IPS-18a (cell line): ENCODE data around the gene KRTAP10-2.

Experiments used
- H3K27ac ChIP-seq: one replicate; pipeline ENCODE4 v1.5.1; 2013; ENCODE audit warnings: low read length
- H3K27me3 ChIP-seq: one replicate; pipeline ENCODE4 v1.6.1; 2013; ENCODE audit warnings: mild to moderate bottlenecking, low read length; ENCODE audit not compliant: control insufficient read depth, insufficient read depth
- H3K36me3 ChIP-seq: one replicate; pipeline ENCODE4 v1.6.1; 2013; ENCODE audit warnings: low read depth, low read length; ENCODE audit not compliant: control insufficient read depth
- H3K4me1 ChIP-seq: one replicate; pipeline ENCODE4 v1.6.1; 2013; ENCODE audit warnings: low read depth, low read length; ENCODE audit not compliant: control insufficient read depth
- H3K4me3 ChIP-seq: one replicate; pipeline ENCODE4 v1.5.1; 2013; ENCODE audit warnings: low read length
- H3K9ac ChIP-seq: one replicate; pipeline ENCODE4 v1.6.1; 2013; ENCODE audit warnings: mild to moderate bottlenecking, low read length, moderate library complexity
- H3K9me3 ChIP-seq: one replicate; pipeline ENCODE4 v1.6.1; 2013; ENCODE audit warnings: low read depth, low read length; ENCODE audit not compliant: control insufficient read depth

KRTAP10-2 gene

DNA sequence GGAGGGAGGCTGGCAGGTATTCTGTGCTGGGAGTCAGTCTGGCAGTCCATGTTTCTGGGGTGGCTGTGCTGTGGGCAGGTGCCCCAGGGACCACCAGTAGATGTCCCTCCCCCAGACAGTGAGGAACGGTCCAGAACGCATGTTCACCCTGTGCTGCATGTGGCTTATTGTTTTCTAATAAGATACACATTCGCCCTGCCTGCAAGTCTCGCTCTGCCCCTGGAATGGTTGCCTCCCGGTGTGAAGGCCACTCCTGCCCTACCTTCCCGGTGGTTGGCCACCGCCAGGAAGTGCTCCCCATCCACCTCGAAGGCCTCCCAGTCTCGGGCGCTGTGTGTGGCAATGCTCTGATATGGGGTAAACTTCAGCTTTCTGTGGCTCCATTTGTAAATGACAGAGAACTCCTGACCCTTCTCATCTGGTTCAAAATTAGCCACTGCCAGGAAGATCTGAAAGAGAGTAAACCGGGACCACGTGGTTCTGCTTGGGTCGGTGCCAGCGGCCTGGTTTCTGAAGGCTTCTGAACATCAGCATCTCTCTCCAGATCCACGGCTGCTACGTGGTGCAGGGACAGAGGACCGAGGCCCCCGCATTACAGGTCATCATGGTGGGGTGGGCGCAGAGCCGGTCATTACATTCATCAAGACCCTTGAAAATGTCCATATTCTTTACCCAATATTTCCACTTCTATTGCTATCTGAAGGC, 25.8 kb downstream of the KRTAP10-2 start:
- H3K9me3 ChIP-seq = no peaks in the 10 kb centered on the region
- H3K4me3 ChIP-seq = no peak overlapping the region
- no peak overlapping the region for H3K9ac ChIP-seq
- no peaks in the 10 kb centered on the region for H3K27me3 ChIP-seq
- no peaks in the 10 kb centered on the region for H3K4me1 ChIP-seq
- no peaks in the 10 kb centered on the region for H3K36me3 ChIP-seq
- H3K27ac ChIP-seq = no peak overlapping the region

DNA sequence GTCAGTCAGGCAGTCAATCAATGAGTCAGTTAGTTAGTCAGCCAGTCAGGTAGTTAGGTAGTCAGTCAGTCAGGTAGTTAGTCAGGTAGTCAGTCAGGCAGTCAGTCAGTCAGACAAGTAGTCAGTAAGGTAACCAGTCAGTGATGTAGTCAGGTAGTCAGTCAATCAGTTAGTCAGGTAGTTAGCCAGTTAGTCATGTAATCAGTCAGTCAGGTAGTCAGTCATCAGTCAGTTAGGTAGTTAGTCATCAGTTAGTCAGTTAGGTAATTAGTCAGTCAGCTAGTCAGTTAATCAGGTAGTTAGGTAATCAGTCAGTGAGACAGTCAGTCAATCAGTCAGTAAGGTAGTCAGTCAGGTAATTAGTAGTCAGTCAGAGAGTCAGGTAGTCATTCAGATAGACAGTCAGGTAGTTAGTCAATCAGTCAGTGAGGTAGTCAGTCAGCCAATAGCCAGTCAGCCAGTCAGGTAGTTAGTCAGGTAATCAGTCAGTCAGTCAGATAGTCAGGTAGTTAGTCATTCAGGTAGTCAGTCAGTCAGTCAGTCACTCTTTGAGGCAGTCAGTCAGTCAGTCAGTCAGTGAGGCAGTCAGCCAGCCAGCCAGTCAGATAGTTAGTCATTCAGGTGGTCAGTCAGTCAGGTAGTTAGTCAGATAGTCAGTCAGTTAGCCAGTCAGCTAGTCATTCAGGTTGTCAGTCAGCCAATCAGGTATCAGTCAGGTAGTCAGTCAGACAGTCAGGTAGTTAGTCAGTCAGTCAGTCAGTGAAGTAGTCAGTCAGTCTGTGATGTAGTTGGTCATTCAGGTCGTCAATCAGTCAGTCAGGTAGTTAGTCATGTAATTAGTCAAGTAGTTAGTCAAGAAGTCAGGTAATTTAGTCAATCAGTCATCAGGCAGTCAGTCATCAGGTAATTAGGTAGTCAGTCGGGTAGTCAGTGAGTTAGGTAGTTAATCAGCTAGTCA, 26.6 kb downstream of the KRTAP10-2 start:
- Histone ChIP-seq H3K36me3 (no peaks in the 10 kb centered on the region), H3K4me3 (no peak overlapping the region), H3K9me3 (no peaks in the 10 kb centered on the region), H3K9ac (no peak overlapping the region), H3K4me1 (no peaks in the 10 kb centered on the region), H3K27ac (no peak overlapping the region), H3K27me3 (no peaks in the 10 kb centered on the region)

DNA sequence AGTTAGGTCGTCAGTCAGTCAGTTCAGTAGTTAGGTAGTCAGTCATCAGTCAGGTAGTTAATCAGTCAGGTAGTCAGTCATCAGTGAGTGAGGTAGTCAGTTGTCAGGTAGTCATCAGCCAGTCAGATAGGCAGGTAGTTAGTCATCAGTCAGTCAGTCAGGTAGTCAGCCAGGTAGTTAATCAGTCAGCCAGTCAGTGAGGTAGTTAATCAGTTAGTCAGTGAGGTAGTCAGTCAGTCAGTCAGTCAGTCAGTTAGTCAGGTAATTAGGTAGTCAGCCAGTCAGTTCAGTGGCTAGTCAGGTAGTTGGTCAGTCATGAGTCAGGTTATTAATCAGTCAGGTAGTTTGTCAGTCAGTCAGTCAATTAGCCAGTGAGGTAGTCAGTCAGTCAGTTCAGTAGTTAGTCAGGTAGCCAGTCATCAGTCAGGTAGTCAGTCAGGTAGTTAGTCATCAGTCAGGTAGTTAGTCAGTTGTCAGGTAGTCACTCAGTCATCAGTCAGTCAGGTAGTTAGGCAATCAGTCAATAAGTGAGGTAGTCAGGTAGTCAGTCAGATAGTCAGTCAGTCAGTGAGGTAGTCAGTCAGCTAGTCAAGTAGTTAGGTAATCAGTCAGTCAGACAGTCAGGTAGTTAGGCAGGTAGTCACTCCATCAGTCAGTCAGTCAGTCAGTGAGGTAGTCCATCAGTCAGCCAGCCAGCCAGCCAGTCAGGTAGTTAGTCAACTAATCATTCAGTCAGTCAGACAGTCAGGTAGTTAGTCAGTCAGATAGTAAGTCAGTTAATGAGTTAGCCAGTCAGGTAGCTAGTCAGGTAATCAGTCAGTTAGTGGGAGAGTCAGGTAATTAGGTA, 27.5 kb downstream of the KRTAP10-2 start:
- Histone ChIP-seq H3K4me3 (no peak overlapping the region), H3K9ac (no peak overlapping the region), H3K27me3 (no peaks in the 10 kb centered on the region), H3K36me3 (no peaks in the 10 kb centered on the region), H3K27ac (no peak overlapping the region), H3K9me3 (no peaks in the 10 kb centered on the region), H3K4me1 (no peaks in the 10 kb centered on the region)

DNA sequence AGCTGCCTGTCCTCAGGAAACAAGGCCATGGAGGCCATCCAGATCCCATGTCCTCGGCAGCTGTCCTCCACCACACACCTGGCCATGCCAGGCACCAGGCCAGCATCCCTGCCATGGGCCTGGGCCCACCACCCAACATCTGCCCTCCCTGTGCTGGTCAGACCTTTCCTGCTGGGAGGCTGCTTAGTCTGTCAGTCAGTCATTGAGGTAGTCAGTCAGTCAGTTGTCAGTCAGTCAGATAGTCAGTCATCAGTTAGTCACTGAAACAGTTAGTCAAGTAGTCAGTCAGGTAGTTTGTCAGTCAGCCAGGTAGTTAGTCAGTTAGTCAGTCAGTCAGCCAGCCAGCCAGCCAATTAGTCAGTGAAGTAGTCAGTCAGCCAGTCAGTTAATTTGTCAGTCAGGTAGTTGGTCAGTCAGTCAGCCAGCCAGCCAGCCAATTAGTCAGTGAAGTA, 28.5 kb downstream of the KRTAP10-2 start:
- Histone ChIP-seq H3K4me3 (no peak overlapping the region), H3K9me3 (no peaks in the 10 kb centered on the region), H3K9ac (no peak overlapping the region), H3K36me3 (no peaks in the 10 kb centered on the region), H3K27me3 (no peaks in the 10 kb centered on the region), H3K27ac (no peak overlapping the region), H3K4me1 (no peaks in the 10 kb centered on the region)

DNA sequence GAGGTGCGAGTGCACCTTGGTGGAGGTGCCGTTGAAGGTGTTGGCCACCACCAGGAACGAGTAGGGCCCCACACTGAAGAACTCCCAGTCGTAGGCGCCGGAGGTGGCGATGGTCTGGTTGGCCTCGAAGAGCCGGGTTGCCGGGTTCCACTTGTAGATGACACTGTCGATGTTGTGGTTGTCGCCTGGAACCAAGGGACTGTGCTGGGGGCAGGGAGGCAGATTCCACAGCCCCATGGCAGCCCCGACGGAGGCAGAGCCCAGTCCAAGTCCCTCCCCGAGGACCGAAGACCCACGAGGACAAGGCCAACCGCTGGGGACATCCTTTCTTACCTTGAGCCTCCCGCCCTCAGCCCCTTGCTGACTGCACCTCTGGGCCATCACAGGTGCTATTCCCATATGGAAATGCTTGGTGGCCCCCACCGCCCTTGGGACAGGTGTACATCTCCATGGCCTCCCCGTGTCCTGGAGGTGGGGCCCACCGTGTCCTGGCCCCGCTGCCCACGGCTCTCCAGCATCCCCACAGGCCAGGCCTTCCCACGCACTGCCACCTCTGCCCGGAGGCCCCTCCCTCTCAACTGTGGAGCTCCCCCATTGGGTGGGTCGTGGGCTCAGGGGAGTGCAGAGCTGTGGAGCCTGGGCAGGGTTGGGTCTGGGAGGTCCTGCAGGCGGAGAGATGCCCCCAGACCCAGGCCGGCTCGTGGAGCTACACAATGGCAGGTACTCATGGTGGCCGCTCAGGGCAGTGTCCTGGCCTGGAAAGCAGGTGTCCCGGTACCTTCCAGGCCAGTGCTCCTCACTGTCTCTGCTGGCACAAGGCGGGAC, 29.2 kb downstream of the KRTAP10-2 start:
- H3K36me3 ChIP-seq = no peaks in the 10 kb centered on the region
- H3K9ac ChIP-seq = no peak overlapping the region
- H3K4me1 ChIP-seq = no peaks in the 10 kb centered on the region
- no peak overlapping the region for H3K4me3 ChIP-seq
- no peak overlapping the region for H3K27ac ChIP-seq
- H3K27me3 ChIP-seq = no peaks in the 10 kb centered on the region
- H3K9me3 ChIP-seq = no peaks in the 10 kb centered on the region

DNA sequence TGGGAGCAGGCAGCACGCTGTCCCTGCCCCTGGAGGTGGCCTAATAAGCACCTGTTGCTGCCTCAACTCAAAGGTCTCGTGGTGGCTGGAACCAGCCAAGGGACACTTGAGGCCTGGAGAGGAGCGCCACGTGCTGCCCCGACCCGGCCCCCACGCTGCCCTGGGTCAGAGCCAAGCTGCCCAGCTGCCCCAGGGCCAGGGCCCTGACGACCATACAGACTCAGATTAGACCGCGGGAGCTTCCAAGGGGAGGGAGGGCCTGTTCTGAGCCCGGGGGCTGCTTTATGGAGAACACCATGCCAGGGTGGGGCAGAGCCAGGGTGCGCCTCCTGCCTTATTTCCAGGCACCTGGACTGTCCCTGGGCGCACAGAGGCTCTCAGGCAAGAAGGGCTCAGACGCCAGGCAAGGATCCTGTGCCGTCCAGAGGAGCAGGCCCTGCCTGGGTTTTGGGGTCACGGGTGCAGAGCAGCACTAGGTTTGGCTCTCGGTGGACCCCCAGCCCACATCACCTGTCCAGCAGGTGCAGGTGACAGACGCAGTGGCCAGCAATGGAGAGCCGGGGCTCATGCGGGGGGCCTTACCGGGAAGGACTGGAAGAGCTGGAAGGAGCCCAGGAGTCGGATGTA, 29.9 kb downstream of the KRTAP10-2 start:
- no peaks in the 10 kb centered on the region for H3K27me3 ChIP-seq
- H3K27ac ChIP-seq = no peak overlapping the region
- no peaks in the 10 kb centered on the region for H3K4me1 ChIP-seq
- H3K9me3 ChIP-seq = no peaks in the 10 kb centered on the region
- no peak overlapping the region for H3K4me3 ChIP-seq
- H3K36me3 ChIP-seq = no peaks in the 10 kb centered on the region
- no peak overlapping the region for H3K9ac ChIP-seq

DNA sequence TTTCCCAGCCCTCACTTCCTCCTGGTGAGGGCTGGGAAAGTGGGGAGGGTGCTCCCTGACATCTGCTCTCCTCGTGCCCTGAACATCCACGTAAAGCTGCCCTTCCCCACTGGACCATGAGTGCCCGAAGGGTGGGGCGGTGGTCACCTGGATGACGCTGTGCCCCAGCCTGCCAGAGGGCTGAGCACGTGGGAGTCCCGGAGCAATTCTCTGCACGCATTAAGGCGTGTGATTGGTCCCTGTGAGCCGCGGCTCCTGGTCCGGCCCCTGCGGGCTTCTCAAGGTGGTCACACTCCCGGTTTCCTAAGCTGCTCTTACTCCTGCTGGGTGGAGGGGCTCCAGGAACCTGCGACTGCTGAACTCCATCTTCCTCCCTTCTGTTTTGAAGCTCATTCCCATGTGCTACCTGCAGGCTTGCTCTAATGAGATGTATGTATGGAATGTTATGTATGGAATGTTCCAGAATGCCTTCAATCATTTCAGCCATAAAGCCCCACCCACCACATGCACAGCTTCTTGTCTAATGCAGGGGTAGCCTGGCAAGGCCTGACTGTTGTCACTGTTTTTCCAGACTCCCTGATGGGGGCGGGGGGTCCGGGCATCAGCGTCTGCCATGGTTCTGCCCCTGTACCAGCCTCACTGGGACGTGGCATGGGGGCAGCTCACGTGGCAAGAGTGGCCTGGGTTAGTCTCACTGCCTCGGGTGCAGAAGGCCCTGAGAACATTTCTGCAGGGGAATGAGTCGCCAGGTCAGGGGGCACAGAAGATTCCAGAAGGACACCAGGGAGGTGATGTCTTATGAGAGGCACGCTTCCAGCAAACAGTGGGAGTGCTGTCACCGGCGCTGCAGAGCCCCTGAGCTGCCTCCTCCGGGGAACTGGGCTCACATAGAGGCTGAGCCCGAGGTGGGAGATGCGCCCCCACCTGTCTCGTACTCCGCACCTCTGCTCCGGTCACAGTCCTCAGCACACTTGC, 30.7 kb downstream of the KRTAP10-2 start:
- no peak overlapping the region for H3K9ac ChIP-seq
- no peak overlapping the region for H3K27ac ChIP-seq
- H3K4me3 ChIP-seq = no peak overlapping the region
- no peaks in the 10 kb centered on the region for H3K36me3 ChIP-seq
- no peaks in the 10 kb centered on the region for H3K4me1 ChIP-seq
- no peaks in the 10 kb centered on the region for H3K27me3 ChIP-seq
- H3K9me3 ChIP-seq = no peaks in the 10 kb centered on the region

DNA sequence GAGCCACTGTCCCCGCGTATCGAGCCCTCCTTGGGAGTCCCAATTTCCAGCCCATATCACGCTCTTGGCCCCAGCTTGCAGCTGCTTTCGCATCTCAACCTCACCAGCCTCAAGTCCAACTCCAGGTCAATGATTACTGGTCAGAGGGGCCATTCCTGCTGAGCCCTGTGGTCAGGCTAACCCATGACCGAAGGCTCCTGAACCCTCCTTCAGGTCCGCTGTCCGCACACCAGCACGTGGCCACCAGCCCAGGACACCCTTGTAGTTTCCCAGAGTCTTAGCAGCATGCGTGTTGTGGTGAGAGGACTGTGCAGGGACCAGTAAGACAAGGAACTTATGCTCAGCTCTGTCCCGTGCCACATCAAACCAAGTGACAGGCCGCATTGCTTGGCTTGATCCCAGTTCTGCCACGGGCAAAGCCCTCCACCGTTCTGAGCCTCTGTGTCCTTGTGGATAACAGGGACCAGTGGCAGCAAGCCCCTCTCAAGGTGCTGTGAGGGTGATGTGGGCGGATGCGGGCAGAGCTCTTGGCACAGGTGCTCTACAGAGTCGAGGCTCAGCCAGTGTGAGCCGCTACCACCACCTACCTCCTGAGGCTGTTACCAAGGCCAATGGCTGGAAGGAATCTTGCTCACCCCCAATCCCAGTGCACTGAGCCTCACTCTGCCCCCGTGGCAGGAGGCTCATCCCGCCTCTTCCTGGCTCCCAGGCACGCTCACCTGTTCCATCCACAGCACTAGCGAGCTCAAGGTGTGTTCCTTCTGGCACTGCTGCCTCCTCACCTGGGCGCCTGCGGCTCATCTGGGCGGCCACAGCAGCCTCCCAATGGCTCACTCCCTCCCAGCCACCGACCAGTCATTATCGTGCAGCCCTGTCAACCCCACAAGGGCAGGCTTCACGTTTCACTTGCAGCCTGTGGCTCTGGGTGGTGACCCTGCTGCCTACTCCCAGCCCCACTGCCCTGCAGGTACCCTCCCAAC, 31.7 kb downstream of the KRTAP10-2 start:
- Histone ChIP-seq H3K4me1 (no peaks in the 10 kb centered on the region), H3K4me3 (no peak overlapping the region), H3K27me3 (no peaks in the 10 kb centered on the region), H3K36me3 (no peaks in the 10 kb centered on the region), H3K27ac (no peak overlapping the region), H3K9me3 (no peaks in the 10 kb centered on the region), H3K9ac (no peak overlapping the region)

DNA sequence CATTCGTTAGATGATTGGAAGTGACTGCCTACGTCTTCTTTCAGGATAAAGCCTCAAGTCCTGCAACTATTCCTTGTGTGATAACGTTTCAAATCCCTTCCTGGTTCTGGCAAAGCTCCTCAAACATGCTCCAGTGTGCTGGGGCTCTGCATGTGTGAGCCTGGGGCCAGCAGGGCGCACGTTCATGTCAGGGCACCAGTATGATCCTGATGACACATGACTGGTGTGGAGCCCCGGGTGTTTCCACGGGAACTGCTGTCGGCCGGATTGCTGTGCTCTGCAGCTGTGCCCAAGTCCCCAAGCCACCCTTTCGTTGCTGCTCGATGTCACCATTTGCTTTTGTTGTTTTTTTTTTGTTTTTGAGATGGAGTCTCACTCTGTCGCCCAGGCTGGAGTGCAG, 32.6 kb downstream of the KRTAP10-2 start:
- Histone ChIP-seq H3K9ac (no peak overlapping the region), H3K4me1 (no peaks in the 10 kb centered on the region), H3K36me3 (no peaks in the 10 kb centered on the region), H3K27me3 (no peaks in the 10 kb centered on the region), H3K27ac (no peak overlapping the region), H3K9me3 (no peaks in the 10 kb centered on the region), H3K4me3 (no peak overlapping the region)
